H1 (cell line): ENCODE measurements around the gene DIO3. TPM values are rescaled to one million over a fixed set of nuclear protein-coding genes. Genes with fewer than 3 reads are reported as not detected.

Source experiments
- CTCF ChIA-PET: fragments of 300-600 bp; sonication (Branson Sonifier 250); formaldehyde crosslinking; loops from one replicate; lab custom pipeline; 2021; ENCODE audit not compliant: partially characterized antibody; lab: Charles Lee
- POLR2A ChIA-PET: fragments of 300-600 bp; sonication (Branson Sonifier 250); formaldehyde crosslinking; loops from one replicate; lab custom pipeline; 2021; ENCODE audit warnings: inconsistent platforms; ENCODE audit not compliant: partially characterized antibody; lab: Charles Lee
- DNase-seq, 2 experiments: peaks; one replicate each; pipeline versions ENCODE4 v3.0.0 to v3.0.0-alpha.2; 2010 to 2022; ENCODE audit warnings: low spot score in 2 of 2, low read depth in 1 of 2, mixed read lengths in 1 of 2
- FAIRE-seq: peaks from 2 replicates; lab custom pipeline; 2011; peaks lifted over from hg19 to GRCh38; lab: Jason Lieb, UNC
- H2AFZ ChIP-seq: 2 replicates; pipeline ENCODE4 v1.8.1; 2012; ENCODE audit warnings: low read length, inconsistent platforms
- H2AK5ac ChIP-seq: 2 replicates; pipeline ENCODE4 v1.6.1; 2013; ENCODE audit warnings: low read depth, low read length
- H2BK120ac ChIP-seq: replicated peaks from 2 replicates; pipeline ENCODE3; 2013; ENCODE audit warnings: low read depth, low read length, inconsistent platforms
- H2BK12ac ChIP-seq: 2 replicates; pipeline ENCODE4 v1.6.1; 2013; ENCODE audit warnings: low read depth, low read length
- H2BK15ac ChIP-seq: 2 replicates; pipeline ENCODE4 v1.6.1; 2013; ENCODE audit warnings: low read length
- H2BK20ac ChIP-seq: 2 replicates; pipeline ENCODE4 v1.6.1; 2013; ENCODE audit warnings: low read length
- H2BK5ac ChIP-seq: 2 replicates; pipeline ENCODE4 v1.6.1; 2013; ENCODE audit warnings: low read depth, low read length
- H3K14ac ChIP-seq: 2 replicates; pipeline ENCODE4 v1.6.1; 2013; ENCODE audit warnings: inconsistent platforms; ENCODE audit not compliant: insufficient read length
- H3K18ac ChIP-seq: 2 replicates; pipeline ENCODE4 v1.6.1; 2013; ENCODE audit warnings: low read length; ENCODE audit errors: extremely low read depth
- H3K23ac ChIP-seq: 2 replicates; pipeline ENCODE4 v1.6.1; 2013; ENCODE audit warnings: inconsistent platforms; ENCODE audit not compliant: insufficient read length
- H3K23me2 ChIP-seq: 2 replicates; pipeline ENCODE4 v1.6.1; 2013; ENCODE audit warnings: low read depth, low read length
- H3K27ac ChIP-seq: 2 replicates; pipeline ENCODE4 v1.6.1; 2011; ENCODE audit warnings: low read depth, low read length, inconsistent platforms
- H3K27me3 ChIP-seq, 4 experiments: replicated peaks in 1 of 4; 1 replicate in 1 of 4; 2 replicates in 3 of 4; pipeline versions ENCODE4 v1.6.1 to v1.8.1; 2011 to 2013; ENCODE audit warnings: low read length in 3 of 4, mild to moderate bottlenecking in 3 of 4, inconsistent platforms in 2 of 4, mixed read lengths in 2 of 4, moderate library complexity in 1 of 4; ENCODE audit not compliant: control insufficient read depth in 3 of 4, insufficient read depth in 3 of 4; ENCODE audit errors: extremely low read depth in 1 of 4
- H3K36me3 ChIP-seq, 4 experiments: 2 replicates each; pipeline versions ENCODE4 v1.6.1 to v1.8.1; 2011 to 2013; ENCODE audit warnings: mild to moderate bottlenecking in 4 of 4, low read length in 3 of 4, moderate library complexity in 2 of 4, control low read depth in 1 of 4, inconsistent platforms in 1 of 4; ENCODE audit not compliant: insufficient read depth in 4 of 4, control insufficient read depth in 2 of 4
- H3K4ac ChIP-seq: replicated peaks from 2 replicates; pipeline ENCODE3; 2013; ENCODE audit warnings: low read length, low read depth, mixed read lengths, inconsistent platforms; ENCODE audit not compliant: insufficient read length
- H3K4me1 ChIP-seq, 4 experiments: replicated peaks in 1 of 4; 1 replicate in 1 of 4; 2 replicates in 3 of 4; pipeline versions ENCODE4 v1.6.1 to v1.8.1; 2011 to 2013; ENCODE audit warnings: low read length in 3 of 4, inconsistent platforms in 2 of 4, mixed read lengths in 1 of 4; ENCODE audit not compliant: insufficient read depth in 4 of 4, control insufficient read depth in 3 of 4
- H3K4me2 ChIP-seq, 2 experiments: 2 replicates each; pipeline versions ENCODE4 v1.6.1 to v1.8.1; 2011 to 2013; ENCODE audit warnings: low read depth in 2 of 2, low read length in 2 of 2, control low read depth in 1 of 2, inconsistent platforms in 1 of 2, mild to moderate bottlenecking in 1 of 2; ENCODE audit not compliant: insufficient read depth in 1 of 2
- H3K4me3 ChIP-seq, 4 experiments: fragments of 200-600, 300-600 bp in 1 of 4; sonication (generic), shearing (Covaris generic), sonication (Bioruptor Twin) in 1 of 4; 2 replicates each; pipeline versions ENCODE4 v1.5.1 to v1.8.1; 2011 to 2016; ENCODE audit warnings: low read length in 4 of 4, low read depth in 3 of 4, control low read depth in 2 of 4, inconsistent platforms in 2 of 4, mild to moderate bottlenecking in 2 of 4, mixed read lengths in 1 of 4, moderate library complexity in 1 of 4; ENCODE audit not compliant: insufficient read depth in 2 of 4; ENCODE audit errors: extremely low read depth in 1 of 4
- H3K56ac ChIP-seq: replicated peaks from 2 replicates; pipeline ENCODE3; 2013; ENCODE audit warnings: low read depth, mild to moderate bottlenecking, mixed read lengths, low read length, inconsistent platforms; ENCODE audit not compliant: insufficient read length
- H3K79me1 ChIP-seq: 2 replicates; pipeline ENCODE4 v1.6.1; 2013; ENCODE audit warnings: low read depth, low read length, control low read depth
- H3K79me2 ChIP-seq, 2 experiments: 2 replicates each; pipeline versions ENCODE4 v1.6.1 to v1.8.1; 2012 to 2013; ENCODE audit warnings: low read length in 2 of 2, mild to moderate bottlenecking in 2 of 2, inconsistent platforms in 1 of 2; ENCODE audit not compliant: insufficient read depth in 2 of 2, control insufficient read depth in 1 of 2
- H3K9ac ChIP-seq, 4 experiments: replicated peaks in 1 of 4; 1 replicate in 1 of 4; 2 replicates in 3 of 4; pipeline versions ENCODE4 v1.6.1 to v1.8.1; 2011 to 2013; ENCODE audit warnings: low read depth in 3 of 4, low read length in 3 of 4, control low read depth in 2 of 4, mild to moderate bottlenecking in 2 of 4, moderate library complexity in 2 of 4, inconsistent platforms in 1 of 4; ENCODE audit errors: extremely low read depth in 1 of 4
- H3K9me3 ChIP-seq, 2 experiments: 2 replicates each; pipeline versions ENCODE4 v1.6.1 to v1.8.1; 2012 to 2013; ENCODE audit warnings: mild to moderate bottlenecking in 2 of 2, moderate library complexity in 2 of 2, control low read depth in 1 of 2, inconsistent platforms in 1 of 2, low read depth in 1 of 2, low read length in 1 of 2, mixed read lengths in 1 of 2; ENCODE audit not compliant: insufficient read depth in 2 of 2
- H4K20me1 ChIP-seq, 2 experiments: replicated peaks in 1 of 2; 2 replicates each; pipeline versions ENCODE3 to v1.8.1; 2011 to 2013; ENCODE audit warnings: inconsistent platforms in 2 of 2, low read length in 2 of 2, mild to moderate bottlenecking in 1 of 2; ENCODE audit not compliant: insufficient read depth in 2 of 2, control insufficient read depth in 1 of 2
- H4K5ac ChIP-seq: 2 replicates; pipeline ENCODE4 v1.6.1; 2013; ENCODE audit warnings: low read length, low read depth, mixed read lengths, inconsistent platforms; ENCODE audit not compliant: insufficient read length
- H4K8ac ChIP-seq: 2 replicates; pipeline ENCODE4 v1.8.0; 2013; ENCODE audit warnings: mild to moderate bottlenecking, moderate library complexity, low read length, inconsistent platforms; ENCODE audit not compliant: insufficient read depth; ENCODE audit errors: extremely low read depth
- H4K91ac ChIP-seq: replicated peaks from 2 replicates; pipeline ENCODE3; 2013; ENCODE audit warnings: low read length, mixed read lengths, inconsistent platforms; ENCODE audit not compliant: insufficient read length
- BRCA1 ChIP-seq: IDR thresholded peaks from 2 replicates; pipeline ENCODE4 v1.6.1; 2012; ENCODE audit warnings: low read depth, low read length, improper control_type of control experiment
- CBX5 ChIP-seq: fragments of 300-800, 300-1000 bp; sonication (generic); IDR thresholded peaks from 2 replicates; pipeline ENCODE4 v1.7.1; 2016; ENCODE audit warnings: antibody characterized with exemption, low read length, low read depth
- CBX8 ChIP-seq: fragments of 300-800, 300-1000 bp; sonication (generic); IDR thresholded peaks from 2 replicates; pipeline ENCODE4 v1.7.1; 2016; ENCODE audit warnings: low read depth, low read length, borderline replicate concordance
- CHD2 ChIP-seq: IDR thresholded peaks from 2 replicates; pipeline ENCODE4 v1.6.1; 2012; ENCODE audit warnings: low read length, improper control_type of control experiment
- E2F6 ChIP-seq: IDR thresholded peaks from 2 replicates; pipeline ENCODE4 v1.6.1; 2012; ENCODE audit warnings: inconsistent platforms
- HDAC2 ChIP-seq, 2 experiments: fragments of 300-600 bp in 1 of 2; sonication (generic) in 1 of 2; IDR thresholded peaks; 2 replicates each; pipeline ENCODE4 v1.6.1; 2011 to 2012; ENCODE audit warnings: low read depth in 2 of 2, low read length in 2 of 2, mild to moderate bottlenecking in 2 of 2, moderate library complexity in 2 of 2, borderline replicate concordance in 1 of 2, inconsistent platforms in 1 of 2
- KDM1A ChIP-seq: fragments of 200-600, 300-600 bp; sonication (generic); IDR thresholded peaks from 2 replicates; pipeline ENCODE4 v1.7.1; 2016; ENCODE audit warnings: mild to moderate bottlenecking, low read length, borderline replicate concordance
- POU5F1 ChIP-seq: IDR thresholded peaks from 2 replicates; pipeline ENCODE4 v1.6.1; 2011; ENCODE audit warnings: low read depth, mild to moderate bottlenecking, low read length, moderate library complexity
- RAD21 ChIP-seq, 2 experiments: IDR thresholded peaks in 1 of 2; conservative IDR thresholded peaks in 1 of 2; 2 replicates each; pipeline ENCODE4 v1.6.1; 2011; ENCODE audit warnings: low read depth in 2 of 2, low read length in 2 of 2, improper control_type of control experiment in 1 of 2, inconsistent platforms in 1 of 2, mild to moderate bottlenecking in 1 of 2, moderate library complexity in 1 of 2
- RNF2 ChIP-seq: fragments of 200-900, 300-1000 bp; sonication (generic); IDR thresholded peaks from 2 replicates; pipeline ENCODE4 v1.7.1; 2016; ENCODE audit warnings: borderline replicate concordance, low read depth, mild to moderate bottlenecking, antibody characterized with exemption, low read length; ENCODE audit not compliant: poor library complexity, severe bottlenecking; ENCODE audit errors: missing control alignments
- SIX5 ChIP-seq: IDR thresholded peaks from 2 replicates; pipeline ENCODE4 v1.6.1; 2011; ENCODE audit warnings: mild to moderate bottlenecking, low read depth, low read length
- SP4 ChIP-seq: IDR thresholded peaks from 2 replicates; pipeline ENCODE4 v1.6.1; 2012; ENCODE audit warnings: low read length, inconsistent platforms
- TEAD4 ChIP-seq: IDR thresholded peaks from 2 replicates; pipeline ENCODE4 v1.6.1; 2012; ENCODE audit warnings: low read depth, low read length, inconsistent platforms, mixed read lengths
- WGBS, 2 experiments: shearing (Covaris generic) in 1 of 2; methylation state at CpG; one replicate each; pipeline versions ENCODE4 v1.1.6 to v1.1.7; 2013 to 2015; ENCODE audit warnings: low lambda C conversion rate in 2 of 2, mixed read lengths in 2 of 2, inconsistent platforms in 1 of 2, low coverage in 1 of 2, missing lambda C conversion rate in 1 of 2; ENCODE audit not compliant: insufficient replicate concordance in 2 of 2, insufficient coverage in 1 of 2, insufficient read length in 1 of 2; ENCODE audit errors: extremely low coverage in 1 of 2, missing lambda C conversion rate in 1 of 2; 5-methylcytosine and 5-hydroxymethylcytosine counted together
- polyA plus RNA-seq, 7 experiments: library from polyadenylated mRNA; depleted of rRNA in 3 of 7; stranded (reverse) in 5 of 7; unstranded in 2 of 7; fragments of >200 nt in 5 of 7; fragments of 200-250 nt in 2 of 7; gene quantifications; 1 replicate in 5 of 7; 2 replicates in 1 of 7; 4 replicates in 1 of 7; pipeline versions ENCODE4 v1.2.1 to v1.2.3, GENCODE V29; 2011 to 2013; ENCODE audit warnings: missing spikeins in 2 of 7, mixed read lengths in 2 of 7
- total RNA-seq: library from RNA; stranded (reverse); fragmentation: NEBNext Ultra II Directional; extraction: Animal tissue kit (Norgen Biotek cat#: 25700); gene quantifications from 2 replicates; pipeline ENCODE4 v1.2.1, GENCODE V29; 2021

Gene DIO3
- total and polyA plus RNA-seq, 2 of the 8 experiments (the other 6 are each of a cell fraction or from before 2014, with no cell fraction given): 0.17 to 0.19 TPM

- ChIA-PET POLR2A (no interaction called here), CTCF (interaction anchor here (1.3 to 3.2 kb wide), 2 partner anchors 12 to 361 kb away, joined by 3 to 14 read pairs; no protein-coding TSS in a partner anchor)
Measured at GRCh38 chr14:101600336-101600890, 39.1 kb downstream of the DIO3 start.

More at GRCh38 chr14:101600336-101600890, 39.1 kb downstream of the DIO3 start:
- Histone ChIP-seq H3K79me2 (no peaks in the 10 kb centered on the region), H2BK15ac (no peak overlapping the region), H2BK120ac (no peak overlapping the region), H3K36me3 (no peaks in the 10 kb centered on the region), H3K79me1 (no peaks in the 10 kb centered on the region), H3K27ac (no peak overlapping the region), H2AFZ (no peak overlapping the region), H3K23me2 (no peaks in the 10 kb centered on the region; the same call in 1 of the 2 replicates), H3K23ac (no peak overlapping the region), H3K56ac (no peak overlapping the region), H3K18ac (no peak overlapping the region), H2BK12ac (no peak overlapping the region), H3K9me3 (no peaks in the 10 kb centered on the region), H4K20me1 (no peaks in the 10 kb centered on the region), H3K4me3 (no peak overlapping the region), H4K8ac (no peak overlapping the region), H2BK20ac (no peak overlapping the region), H4K91ac (no peak overlapping the region), H3K14ac (no peak overlapping the region), H2AK5ac (no peak overlapping the region), H3K4me1 (no peaks in the 10 kb centered on the region), H3K27me3 (no peaks in the 10 kb centered on the region), H3K4ac (no peak overlapping the region), H2BK5ac (no peak overlapping the region), H4K5ac (no peak overlapping the region), H3K9ac (no peak overlapping the region), H3K4me2 (no peak overlapping the region)
- FAIRE-seq (no peak), DNase-seq (no peak)
- WGBS, 2 experiments: 83% methylated on average over 7 of the region's 7 CpGs; no CpG with 5 or more reads in 1 of the 2 experiments
- TF ChIP-seq CBX5 (no peak), RNF2 (no peak), RAD21 (IDR thresholded peaks at IDR 0.05 in 1 of 2, conservative IDR thresholded peaks at IDR 0.05 in 1 of 2; ENCODE audit: low read depth in 2 of 2, low read length in 2 of 2) (no peak), SIX5 (no peak), TEAD4 (no peak), HDAC2 (IDR thresholded peaks at IDR 0.05; ENCODE audit: borderline replicate concordance in 1 of 2, low read depth in 2 of 2, low read length in 2 of 2) (no peak), E2F6 (no peak), SP4 (no peak), CBX8 (no peak), CHD2 (no peak), BRCA1 (no peak), KDM1A (no peak), POU5F1 (no peak)
